Measurements from ENCODE around the gene LOC128125822.
A peak's percentile ranks its signal among the peaks of the same experiment; 100 is the strongest.
"Not testable (repeated sequence)": the region's sequence is repeated elsewhere in the genome, so short reads cannot be mapped to it uniquely, and the experiment has no call there.

Gene LOC128125822

DNA sequence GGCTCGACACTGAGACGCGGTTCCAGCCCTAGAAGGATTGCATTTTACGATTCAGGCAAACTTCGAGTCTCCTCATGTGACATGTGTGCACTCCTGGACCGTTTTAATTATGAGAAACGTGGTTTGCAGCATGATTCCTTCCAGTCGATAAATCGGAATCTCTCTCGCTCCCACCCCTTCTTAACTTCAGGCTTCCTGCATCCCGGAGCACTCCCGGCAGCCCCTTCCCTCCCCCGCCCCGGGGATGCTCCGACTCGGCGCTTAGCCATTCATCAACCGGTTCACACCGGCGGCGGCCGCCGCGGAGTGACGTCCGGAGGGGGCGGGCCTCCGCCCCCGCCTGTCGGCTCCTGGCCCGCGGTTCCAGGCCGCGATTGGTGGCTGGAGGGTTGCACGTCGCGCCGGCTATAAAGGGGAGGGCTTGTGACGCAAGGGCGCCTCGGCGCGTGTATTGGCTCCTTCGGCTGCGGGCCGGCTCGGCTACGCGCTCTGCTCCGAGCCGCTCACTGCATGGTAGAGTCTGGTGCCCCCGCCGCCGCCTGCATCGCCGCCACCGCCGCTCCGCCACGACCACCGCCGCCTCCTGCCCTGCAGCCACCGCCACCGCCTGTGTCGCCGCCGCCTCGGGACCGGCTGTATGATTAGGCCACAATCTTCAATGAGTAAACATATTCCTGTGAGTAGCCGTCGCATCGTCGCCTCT is at the start of gene LOC128125822, which contains the start of gene PTP4A1:
Gene LOC128125822, plus strand, starts transcription at position 437 of the 703 bp plus-strand sequence.
Gene PTP4A1, plus strand, starts transcription at position 437 of the 703 bp plus-strand sequence. CDS start 4,401 bp downstream, outside the sequence.
- peak; percentile 94 to 95 for DNase-seq (ENCODE audit: low read depth in 2 of 2)

DNA sequence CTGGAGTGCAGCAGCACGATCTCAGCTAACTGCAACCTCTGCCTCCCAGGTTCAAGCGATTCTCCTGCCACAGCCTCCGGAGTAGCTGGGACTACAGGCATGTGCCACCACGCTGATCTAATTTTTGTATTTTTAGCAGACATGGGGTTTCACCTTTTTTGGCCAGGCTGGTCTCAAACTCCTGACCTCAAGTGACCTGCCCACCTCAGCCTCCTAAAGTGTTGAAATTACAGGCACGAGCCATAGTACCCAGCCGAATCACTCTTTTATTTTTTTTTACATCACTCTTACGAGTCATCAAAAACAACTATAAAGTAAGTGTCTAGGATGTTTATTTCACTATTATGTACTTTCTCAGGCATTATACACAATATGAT is 49.4 kb upstream of the LOC128125822 start:
- DNase-seq (ENCODE audit: low read depth in 2 of 2), result not testable (repeated sequence)

DNA sequence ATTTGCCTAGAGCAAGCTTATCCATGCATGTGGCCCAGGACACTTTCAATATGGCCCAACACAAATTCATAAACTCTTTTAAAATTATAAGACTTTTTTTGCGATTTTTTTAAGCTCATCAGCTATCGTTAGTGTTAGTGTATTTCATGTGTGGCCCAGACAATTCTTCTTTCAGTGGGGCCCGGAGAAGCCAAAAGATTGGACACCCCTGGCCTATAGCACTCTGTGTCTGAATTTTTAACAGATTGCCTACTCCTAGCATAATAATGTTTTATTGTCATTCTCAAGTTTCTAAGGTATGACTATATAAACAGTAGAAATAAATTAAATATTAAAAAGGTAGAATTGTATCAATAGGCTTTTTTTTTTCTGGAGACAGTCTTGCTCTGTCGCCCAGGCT is 48.6 kb upstream of the LOC128125822 start:
- DNase-seq (ENCODE audit: low read depth in 2 of 2), result no peak

DNA sequence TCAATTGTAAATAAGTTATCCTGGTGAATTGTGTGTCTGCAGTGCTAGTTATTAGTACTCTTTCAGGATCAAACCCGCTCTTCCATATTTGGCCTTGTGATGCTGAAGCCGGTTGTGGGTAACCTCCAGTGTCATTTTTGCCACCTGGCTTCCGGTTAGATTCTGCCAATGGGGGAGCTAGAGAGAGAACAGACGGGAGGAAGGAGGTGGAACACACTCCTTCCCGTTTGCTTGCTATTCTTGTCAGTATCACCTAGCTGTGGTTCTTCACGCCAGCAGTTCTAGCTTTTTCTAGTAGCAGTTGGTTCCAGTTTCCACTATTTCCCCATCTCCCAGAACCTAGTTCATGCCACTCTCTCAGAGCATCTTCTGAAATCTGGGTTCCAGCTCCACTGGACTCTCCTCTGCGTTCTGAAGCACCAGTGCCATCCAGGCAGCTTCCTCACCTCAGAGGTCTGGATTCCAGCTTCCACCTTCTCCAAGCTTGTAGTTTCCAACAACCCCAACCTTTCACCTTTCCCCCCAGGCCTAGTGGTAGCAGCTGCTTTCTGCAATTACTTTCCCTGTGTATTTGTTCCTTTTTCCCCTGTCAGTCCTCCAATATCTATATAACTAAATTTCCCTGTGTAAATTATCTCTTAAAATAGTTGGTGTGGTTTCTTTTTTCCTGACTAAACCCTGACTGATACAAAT is 46.9 kb upstream of the LOC128125822 start:
- no peak for DNase-seq (ENCODE audit: low read depth in 2 of 2)

DNA sequence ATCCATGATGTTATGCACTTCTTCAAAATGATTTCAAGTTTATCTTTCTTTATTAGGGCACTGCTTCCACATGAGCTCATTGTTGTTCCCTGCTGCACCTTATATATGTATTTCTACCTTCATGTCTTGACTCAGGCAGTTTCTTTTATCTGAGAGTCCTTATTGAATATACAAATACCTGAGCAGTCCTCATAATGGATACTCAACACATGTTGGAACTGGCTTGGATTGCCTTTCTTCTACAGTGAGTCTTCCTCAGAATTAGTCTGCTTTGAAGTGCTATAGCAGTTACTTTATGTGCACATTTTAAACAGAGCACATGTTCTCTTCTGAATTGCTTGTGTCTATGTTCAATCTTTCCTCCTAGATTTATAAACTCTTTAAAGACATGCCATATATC is 45.3 kb upstream of the LOC128125822 start:
- DNase-seq (ENCODE audit: low read depth in 2 of 2), result no peak

DNA sequence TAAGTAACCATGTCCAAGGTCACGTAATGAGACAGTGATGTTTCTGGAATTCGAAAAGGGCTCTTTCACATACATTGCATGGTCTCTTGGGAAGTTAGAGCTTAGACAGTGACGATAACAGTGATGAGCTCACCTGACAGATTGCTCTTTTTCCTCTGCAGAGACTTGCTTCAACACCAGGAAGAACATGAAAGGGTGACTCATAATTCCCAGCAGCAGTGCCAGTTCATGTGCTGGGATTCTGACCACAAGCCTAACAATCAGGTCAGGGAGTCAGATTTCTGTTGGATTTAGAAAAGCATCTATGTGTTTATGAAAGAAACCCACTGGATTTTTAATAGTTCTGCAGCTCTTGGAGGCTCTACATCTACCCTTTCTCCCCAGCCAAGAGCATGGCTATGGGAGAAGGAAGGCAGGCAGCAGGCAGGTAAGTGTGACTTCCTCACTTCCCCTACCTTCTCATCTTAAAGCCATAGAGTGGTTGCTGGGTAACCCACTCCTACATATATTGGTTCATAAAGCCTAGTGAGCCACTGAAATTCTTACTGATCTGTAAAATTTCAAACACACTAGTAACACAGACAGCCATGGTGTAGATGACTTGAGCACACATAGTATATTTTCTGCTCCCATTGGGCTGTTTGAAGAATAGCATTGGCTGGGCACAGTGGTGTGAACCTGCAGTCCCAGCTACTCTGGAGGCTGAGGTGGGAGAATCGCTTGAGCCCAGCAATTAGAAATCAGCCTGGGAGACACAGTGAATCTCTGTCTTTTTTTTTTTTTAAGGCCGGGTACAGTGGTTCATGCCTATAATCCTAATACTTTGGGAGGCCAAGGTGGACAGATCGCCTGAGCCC is 44.4 kb upstream of the LOC128125822 start:
- no peak for DNase-seq (ENCODE audit: low read depth in 2 of 2)

DNA sequence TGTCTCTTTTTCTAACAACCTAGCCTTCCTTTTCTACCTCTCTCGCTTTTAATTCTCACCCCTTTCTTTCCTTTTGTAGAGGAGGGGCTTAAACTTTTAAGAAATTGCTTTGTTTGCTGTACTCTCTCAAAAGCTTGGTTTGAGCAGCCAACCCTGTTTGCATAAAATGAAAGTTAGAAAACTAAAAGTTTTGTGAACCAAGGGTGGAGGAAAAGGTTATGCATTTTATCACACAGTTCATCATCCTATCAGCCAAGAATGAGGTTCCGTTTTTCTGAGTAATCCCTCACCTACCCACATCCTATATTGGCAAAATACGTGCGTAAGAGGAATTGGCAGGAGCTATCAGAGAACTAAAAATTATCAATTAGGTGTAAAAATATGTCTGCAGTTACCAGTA is 42.8 kb upstream of the LOC128125822 start:
- no peak for DNase-seq (ENCODE audit: low read depth in 2 of 2)

DNA sequence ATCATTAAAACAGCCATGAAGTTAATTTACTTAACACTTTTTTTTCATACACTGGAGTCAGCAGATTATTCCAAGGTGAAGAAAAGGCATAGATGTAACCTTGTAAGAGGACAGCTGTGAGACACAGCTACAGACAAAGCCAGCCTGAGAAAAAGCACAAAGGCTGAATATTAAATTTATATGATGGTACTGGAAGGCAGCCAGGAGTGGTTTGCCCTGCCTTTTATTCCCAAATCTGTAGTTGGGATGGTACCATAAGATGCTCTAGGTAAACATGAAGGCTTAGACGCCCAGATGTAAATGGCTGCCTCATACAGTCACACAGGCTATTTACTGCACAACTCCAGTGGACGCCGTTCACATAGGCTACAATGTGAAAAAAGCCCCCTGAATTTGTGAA is 42.1 kb upstream of the LOC128125822 start:
- no peak for DNase-seq (ENCODE audit: low read depth in 2 of 2)

DNA sequence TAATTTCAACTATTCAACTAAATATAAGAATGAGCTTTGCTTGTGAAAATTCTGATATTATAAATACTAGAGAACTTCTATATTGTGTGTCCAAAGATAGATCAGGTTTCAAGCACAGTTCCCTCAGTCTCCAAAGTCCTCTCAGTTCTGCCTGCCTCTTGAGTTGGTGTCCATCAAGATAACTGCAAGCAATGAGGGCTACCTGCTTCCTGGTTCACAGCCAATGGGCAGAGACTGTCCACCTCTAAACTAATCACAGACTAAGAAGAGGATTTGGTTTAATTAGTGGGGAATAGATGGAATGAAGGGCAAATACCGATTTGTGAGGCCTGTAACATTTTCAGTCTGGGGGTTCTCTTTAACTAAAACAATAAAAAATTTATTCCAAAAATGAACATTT is 41.3 kb upstream of the LOC128125822 start:
- no peak for DNase-seq (ENCODE audit: low read depth in 2 of 2)

DNA sequence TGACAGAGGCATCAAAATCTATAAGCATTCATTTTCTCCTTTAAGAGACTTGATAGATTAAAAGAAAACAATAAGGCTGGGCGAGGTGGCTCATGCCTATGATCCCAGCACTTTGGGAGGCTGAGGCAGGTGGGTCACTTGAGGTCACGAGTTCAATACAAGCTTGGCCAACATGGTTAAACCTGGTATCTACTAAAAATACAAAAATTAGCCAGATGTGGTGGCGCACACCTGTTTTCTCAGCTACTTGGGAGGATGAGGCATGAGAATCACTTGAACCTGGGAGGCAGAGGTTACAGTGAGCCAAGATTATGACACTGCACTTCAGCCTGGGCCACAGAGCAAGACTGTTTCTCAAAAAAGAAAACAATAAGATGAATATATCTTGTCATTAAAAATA is 39.3 kb upstream of the LOC128125822 start:
- DNase-seq (ENCODE audit: low read depth in 2 of 2), result no peak

DNA sequence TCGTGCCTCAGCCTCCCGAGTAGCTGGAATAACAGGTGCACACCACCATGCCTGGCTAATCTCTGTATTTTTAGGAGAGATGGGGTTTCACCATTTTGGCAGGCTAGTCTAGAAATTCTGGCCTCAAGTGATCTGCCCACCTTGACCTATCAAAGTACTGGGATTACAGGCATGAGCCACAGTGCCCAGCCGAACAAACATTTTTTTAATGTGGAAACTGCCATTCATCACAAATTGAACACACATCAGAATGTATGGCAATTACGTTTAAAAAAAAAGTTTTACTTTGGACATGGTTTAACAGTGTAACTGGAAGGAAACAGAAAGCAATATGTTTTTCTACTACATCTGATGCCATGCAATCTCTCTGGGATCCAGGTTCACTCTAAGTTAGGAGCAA is 38.3 kb upstream of the LOC128125822 start:
- DNase-seq (ENCODE audit: low read depth in 2 of 2), result no peak

DNA sequence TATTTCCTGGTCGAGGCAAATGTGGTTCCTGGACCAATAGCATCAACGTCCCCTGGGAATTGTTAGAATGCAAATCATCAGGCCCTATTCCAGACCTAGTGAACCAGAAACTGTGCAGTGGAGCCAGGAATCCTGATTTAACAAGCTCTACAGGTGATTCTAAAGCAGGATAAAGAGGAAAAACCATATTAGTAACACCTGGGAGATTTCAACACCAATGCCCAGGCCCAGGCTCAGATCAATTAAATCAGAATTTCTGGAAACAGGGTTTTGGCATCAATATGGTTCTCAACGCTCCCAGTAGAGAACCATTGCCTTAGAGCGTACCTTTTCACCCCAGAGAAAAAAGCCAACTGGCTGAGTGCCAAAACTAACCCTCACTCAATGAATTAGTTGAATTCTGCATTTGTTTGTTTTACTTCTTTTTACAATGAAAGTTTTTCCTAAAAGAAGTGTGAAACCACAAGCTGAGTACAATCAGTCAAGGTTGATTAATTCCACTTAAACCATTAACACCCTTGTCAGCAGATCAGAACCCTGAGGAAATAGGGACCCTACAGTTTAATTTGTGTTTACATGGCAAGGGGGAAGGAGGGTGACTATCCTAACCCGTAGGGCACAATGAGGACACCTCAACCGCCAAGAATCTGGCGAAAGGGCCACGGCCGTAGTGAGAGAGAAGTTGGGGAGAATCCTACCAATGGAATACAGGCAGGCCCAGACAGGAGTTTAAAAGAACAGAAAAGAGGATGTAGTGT is 34.9 kb upstream of the LOC128125822 start:
- no peak for DNase-seq (ENCODE audit: low read depth in 2 of 2)

DNA sequence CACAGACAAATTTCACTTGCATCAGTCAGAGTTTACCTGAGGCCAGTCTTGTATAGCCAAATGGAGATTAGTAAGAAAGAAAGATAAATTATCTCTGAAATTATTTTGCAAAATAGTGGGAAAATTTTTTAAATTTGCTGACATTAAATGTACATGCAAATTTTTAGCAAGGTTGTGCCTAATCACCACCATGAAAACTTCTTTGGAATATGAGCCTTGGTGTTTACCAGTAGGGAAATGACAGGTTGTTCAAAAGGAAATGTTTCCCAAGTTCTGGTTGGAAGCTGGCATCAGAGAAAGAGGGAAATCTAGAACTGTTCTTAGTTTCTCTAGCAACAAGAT is 34.4 kb upstream of the LOC128125822 start:
- DNase-seq (ENCODE audit: low read depth in 2 of 2), result no peak

DNA sequence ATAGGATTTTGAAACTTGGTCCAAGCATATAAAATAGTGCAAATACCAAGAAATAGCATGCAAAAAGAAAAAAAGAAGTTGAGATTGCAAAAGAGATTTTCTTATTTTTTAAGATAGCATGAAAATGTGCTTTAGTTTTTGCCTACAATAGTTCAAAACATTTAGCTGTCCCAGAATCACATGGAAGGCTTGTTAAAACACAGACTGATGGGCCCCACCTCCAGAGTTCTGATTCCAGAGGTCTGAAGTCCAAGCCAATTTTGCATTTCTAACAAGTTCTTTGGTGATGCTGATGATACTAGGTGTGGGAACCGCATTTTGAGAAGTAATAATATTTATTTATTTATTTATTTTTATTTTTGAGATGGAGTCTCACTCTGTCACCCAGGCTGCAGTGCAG is 33.7 kb upstream of the LOC128125822 start:
- DNase-seq (ENCODE audit: low read depth in 2 of 2), result no peak

DNA sequence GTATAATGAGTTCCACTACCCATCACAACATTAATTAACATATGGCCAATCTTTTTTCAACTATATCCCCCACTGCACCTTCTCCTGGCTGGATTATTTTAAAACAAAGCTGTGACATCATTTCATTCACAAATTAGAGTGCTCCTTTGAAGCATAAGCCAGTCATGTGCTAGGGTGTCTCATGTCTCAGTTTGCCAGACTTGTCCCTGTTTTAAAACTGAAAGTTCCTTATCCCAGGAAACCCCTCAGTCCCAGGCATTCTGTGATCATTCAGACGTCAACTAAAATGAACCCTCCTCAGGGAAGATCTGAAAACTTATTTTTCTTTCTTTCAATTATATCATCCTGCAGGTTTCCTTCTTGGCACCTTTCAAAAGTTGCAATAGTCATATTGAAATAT is 29.3 kb upstream of the LOC128125822 start:
- no peak for DNase-seq (ENCODE audit: low read depth in 2 of 2)

DNA sequence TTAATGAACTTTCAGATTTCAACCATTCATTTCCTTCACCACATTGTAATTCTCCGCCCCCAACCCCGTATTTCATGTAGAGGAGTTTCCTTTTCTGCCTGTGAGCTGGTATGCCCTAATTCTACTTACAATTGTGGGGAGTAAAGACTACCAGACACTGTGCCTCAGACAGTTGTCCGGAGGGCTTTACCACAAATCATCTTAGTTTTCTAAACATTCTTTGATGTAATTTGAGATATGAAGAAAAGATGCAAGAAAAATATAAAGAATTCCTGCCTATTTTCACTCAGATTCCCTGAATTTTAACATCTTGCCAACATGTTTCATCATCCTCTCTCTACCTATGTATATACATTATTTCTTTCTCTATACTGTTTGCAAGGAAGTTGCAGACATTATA is 28.3 kb upstream of the LOC128125822 start:
- no peak for DNase-seq (ENCODE audit: low read depth in 2 of 2)

DNA sequence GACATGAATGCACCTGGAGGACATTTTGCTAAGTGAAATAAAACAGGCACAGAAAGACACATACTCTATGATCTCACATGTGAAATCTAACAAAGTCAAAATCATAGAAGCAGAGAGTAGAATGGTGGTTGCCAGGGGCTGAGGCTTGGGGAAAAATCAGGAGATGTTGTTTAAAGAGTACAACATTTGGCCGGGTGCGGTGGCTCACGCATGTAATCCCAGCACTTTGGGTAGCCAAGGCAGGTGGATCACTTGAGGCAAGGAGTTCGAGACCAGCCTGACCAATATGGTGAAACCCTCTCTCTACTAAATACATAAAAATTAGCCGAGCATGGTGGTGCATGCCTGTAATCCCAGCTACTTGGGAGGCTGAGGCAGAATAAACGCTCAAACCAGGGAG is 26.0 kb upstream of the LOC128125822 start:
- no peak for DNase-seq (ENCODE audit: low read depth in 2 of 2)

DNA sequence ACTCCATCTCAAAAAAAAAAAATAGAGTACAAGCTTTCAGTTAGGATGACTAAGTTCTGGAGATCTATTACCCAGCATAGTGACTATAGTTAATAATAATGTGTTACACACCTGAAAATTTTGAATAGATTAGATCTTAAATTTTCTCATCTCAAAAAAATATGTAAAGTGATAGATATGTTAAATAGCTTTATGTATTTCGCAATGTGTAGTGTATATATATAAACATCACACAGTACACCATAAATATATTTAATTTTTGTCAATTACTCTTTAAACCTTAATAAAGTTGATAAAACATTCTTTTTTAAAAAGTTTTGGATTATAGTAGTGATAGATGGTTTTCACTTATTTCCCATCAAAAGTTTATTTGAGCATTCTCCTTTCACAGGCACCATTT is 25.6 kb upstream of the LOC128125822 start:
- no peak for DNase-seq (ENCODE audit: low read depth in 2 of 2)

DNA sequence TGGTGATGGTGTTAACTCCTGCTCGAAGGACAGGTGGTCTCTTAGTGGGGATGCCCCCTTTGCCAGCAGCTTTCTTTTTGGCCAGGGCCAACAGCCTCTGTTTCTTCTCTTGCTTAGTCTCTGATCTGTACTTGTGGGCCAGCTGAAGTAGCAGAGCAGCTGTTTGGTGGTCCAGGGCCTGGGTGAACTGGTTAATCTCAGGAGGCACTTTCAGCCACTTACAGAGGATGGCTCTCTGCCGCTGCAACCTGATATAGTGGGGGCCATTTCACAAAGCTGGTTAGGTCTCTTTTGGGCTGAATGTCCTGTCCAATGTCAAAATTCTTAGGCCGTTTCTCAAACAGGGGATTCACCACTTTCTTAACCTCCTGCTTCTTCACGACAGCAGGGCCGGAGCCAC is 23.2 kb upstream of the LOC128125822 start:
- DNase-seq (ENCODE audit: low read depth in 2 of 2), result no peak

DNA sequence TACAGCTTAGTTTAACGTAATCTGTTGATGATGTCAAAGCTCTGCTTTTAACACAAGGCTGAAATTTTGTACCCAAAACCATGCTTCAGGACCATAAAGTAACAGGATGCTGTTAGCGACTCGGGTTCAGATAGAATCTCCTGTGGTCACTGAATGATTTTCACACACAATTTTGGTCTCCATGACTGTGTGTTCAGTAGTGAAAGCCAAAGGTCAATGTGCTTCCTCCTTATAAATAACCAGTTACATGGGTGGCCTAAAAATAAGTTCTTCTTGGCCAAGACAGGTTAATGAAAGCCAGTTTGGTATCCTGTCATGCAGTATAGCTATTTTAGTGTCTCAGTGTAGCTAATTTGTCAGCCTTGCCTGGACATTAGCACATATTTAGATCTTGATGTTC is 19.1 kb upstream of the LOC128125822 start:
- DNase-seq (ENCODE audit: low read depth in 2 of 2), result no peak

DNA sequence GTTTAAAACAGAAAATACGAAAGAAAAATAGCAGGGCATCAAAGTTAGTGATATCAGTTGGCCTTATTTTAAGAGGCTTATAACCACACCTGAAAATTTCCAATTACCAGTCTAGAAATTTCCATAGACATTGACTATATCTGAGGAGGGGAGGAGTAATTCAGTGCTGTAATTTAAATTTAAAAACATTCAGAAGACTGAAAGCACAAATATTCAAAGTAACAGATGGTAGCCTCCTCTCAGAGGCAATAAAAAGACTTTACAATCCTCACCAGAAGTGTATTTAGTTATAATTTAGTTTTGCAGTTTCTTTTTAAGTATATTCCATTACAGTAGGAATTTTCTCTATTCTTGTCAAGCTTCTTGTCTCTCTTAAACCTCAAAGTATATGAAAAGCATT is 18.4 kb upstream of the LOC128125822 start:
- no peak for DNase-seq (ENCODE audit: low read depth in 2 of 2)

DNA sequence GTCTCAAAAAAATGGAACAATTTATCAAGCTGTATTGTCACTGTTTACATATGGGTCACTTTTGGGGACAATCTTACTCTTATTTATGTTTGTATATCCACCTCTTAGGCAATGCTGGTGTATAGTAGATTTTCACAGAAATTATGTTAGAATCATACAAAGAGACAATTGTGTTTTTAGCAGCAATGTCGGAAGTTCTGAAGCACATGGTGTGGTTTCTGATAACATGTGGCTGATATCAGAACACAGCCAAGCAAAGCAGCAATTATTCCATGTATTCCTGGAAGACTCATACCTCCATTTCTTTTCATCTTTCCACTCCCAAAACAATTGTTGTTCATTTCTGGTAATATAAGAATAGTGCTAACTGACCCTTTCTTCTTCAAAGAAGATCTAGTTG is 17.5 kb upstream of the LOC128125822 start:
- no peak for DNase-seq (ENCODE audit: low read depth in 2 of 2)

Measured in activated CD8-positive, alpha-beta memory T cell treated with anti-CD3 and anti-CD28 coated beads for 4 hours (primary cell).